Neural progenitor cell (in vitro differentiated cells): ENCODE results near the gene AIFM3.

Experiments
- EZH2 ChIP-seq: fragments of 200-600 bp; sonication (generic); IDR thresholded peaks from 2 replicates; pipeline ENCODE4 v1.6.1; 2017; ENCODE audit warnings: antibody characterized with exemption, mild to moderate bottlenecking, moderate library complexity
- EZH2phosphoT487 ChIP-seq: fragments of 200-600 bp; sonication (generic); IDR thresholded peaks from 2 replicates; pipeline ENCODE4 v1.6.1; 2017; ENCODE audit warnings: antibody characterized with exemption
- TF ChIP-seq, protein P1 (sequence below): fragments of 200-600 bp; sonication (generic); IDR thresholded peaks from 2 replicates; pipeline ENCODE4 v1.5.1; 2017; ENCODE audit warnings: antibody characterized with exemption, mild to moderate bottlenecking

DNA sequence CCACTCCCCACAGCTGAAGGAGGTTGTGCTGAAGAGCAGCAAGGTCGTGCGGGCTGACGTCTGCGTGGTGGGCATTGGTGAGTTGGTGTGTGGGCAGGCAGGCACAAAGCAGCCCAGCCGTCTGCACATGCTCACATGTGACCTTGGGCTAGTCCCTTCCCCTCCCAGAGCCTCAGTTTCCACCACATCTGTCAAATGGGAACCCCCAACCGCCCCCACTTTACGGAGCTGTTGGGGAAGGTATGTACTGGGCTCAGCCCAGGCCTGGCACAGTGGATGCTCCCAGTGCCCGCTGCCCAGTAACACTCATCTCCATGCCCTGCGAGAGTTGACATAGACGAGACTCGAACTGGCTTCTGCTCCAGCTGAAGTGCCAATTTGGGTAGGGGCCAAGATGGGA is 10.0 kb downstream of the AIFM3 start:
- TF ChIP-seq, protein P1, sequence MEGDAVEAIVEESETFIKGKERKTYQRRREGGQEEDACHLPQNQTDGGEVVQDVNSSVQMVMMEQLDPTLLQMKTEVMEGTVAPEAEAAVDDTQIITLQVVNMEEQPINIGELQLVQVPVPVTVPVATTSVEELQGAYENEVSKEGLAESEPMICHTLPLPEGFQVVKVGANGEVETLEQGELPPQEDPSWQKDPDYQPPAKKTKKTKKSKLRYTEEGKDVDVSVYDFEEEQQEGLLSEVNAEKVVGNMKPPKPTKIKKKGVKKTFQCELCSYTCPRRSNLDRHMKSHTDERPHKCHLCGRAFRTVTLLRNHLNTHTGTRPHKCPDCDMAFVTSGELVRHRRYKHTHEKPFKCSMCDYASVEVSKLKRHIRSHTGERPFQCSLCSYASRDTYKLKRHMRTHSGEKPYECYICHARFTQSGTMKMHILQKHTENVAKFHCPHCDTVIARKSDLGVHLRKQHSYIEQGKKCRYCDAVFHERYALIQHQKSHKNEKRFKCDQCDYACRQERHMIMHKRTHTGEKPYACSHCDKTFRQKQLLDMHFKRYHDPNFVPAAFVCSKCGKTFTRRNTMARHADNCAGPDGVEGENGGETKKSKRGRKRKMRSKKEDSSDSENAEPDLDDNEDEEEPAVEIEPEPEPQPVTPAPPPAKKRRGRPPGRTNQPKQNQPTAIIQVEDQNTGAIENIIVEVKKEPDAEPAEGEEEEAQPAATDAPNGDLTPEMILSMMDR, result no peak
- TF ChIP-seq EZH2 (no peak), EZH2phosphoT487 (no peak)
